H9 (cell line): ENCODE data around the gene BORCS8. TPM values are rescaled to one million over a fixed set of nuclear protein-coding genes. Genes with fewer than 3 reads are reported as not detected.

Experiments used
- DNase-seq: peaks from one replicate; pipeline ENCODE4 v3.0.0-alpha.2; 2017
- H2AFZ ChIP-seq: one replicate; pipeline ENCODE4 v1.6.1; 2013; ENCODE audit warnings: mild to moderate bottlenecking, low read length, control low read depth, moderate library complexity
- H2AK5ac ChIP-seq: 2 replicates; pipeline ENCODE4 v1.6.1; 2013; ENCODE audit warnings: low read length, control low read depth, mixed read lengths; ENCODE audit not compliant: insufficient read length
- H2BK120ac ChIP-seq: one replicate; pipeline ENCODE4 v1.6.1; 2013; ENCODE audit warnings: low read depth, mild to moderate bottlenecking, low read length, control low read depth, inconsistent platforms; ENCODE audit not compliant: poor library complexity, severe bottlenecking
- H2BK12ac ChIP-seq: 2 replicates; pipeline ENCODE4 v1.6.1; 2013; ENCODE audit warnings: low read length, control low read depth, mixed read lengths, low read depth; ENCODE audit not compliant: insufficient read length
- H2BK15ac ChIP-seq: 2 replicates; pipeline ENCODE4 v1.6.1; 2013; ENCODE audit warnings: low read depth, low read length, control low read depth
- H2BK20ac ChIP-seq: one replicate; pipeline ENCODE4 v1.6.1; 2013; ENCODE audit warnings: low read depth, mild to moderate bottlenecking, low read length, control low read depth, inconsistent platforms; ENCODE audit not compliant: poor library complexity, severe bottlenecking
- H2BK5ac ChIP-seq: 2 replicates; pipeline ENCODE4 v1.6.1; 2013; ENCODE audit warnings: low read length, control low read depth, mixed read lengths; ENCODE audit not compliant: insufficient read length
- H3K14ac ChIP-seq: 2 replicates; pipeline ENCODE4 v1.6.1; 2013; ENCODE audit warnings: low read length, control low read depth; ENCODE audit not compliant: insufficient read depth
- H3K18ac ChIP-seq: 2 replicates; pipeline ENCODE4 v1.6.1; 2013; ENCODE audit warnings: low read depth, mild to moderate bottlenecking, mixed read lengths, low read length, control low read depth; ENCODE audit not compliant: insufficient read length
- H3K23ac ChIP-seq: 2 replicates; pipeline ENCODE4 v1.6.1; 2013; ENCODE audit warnings: low read length, control low read depth, mixed read lengths, low read depth; ENCODE audit not compliant: insufficient read length
- H3K23me2 ChIP-seq: 2 replicates; pipeline ENCODE4 v1.6.1; 2013; ENCODE audit warnings: low read depth, mild to moderate bottlenecking, mixed read lengths, low read length, control low read depth; ENCODE audit not compliant: insufficient read length, poor library complexity, severe bottlenecking
- H3K27ac ChIP-seq: 2 replicates; pipeline ENCODE4 v1.5.1; 2013; ENCODE audit warnings: low read length, control low read depth, mixed read lengths, low read depth; ENCODE audit not compliant: insufficient read length
- H3K27me3 ChIP-seq: 2 replicates; pipeline ENCODE4 v1.6.1; 2013; ENCODE audit warnings: low read length, control low read depth, inconsistent platforms; ENCODE audit not compliant: insufficient read depth
- H3K4ac ChIP-seq: 2 replicates; pipeline ENCODE4 v1.6.1; 2013; ENCODE audit warnings: low read depth, mild to moderate bottlenecking, control low read depth, inconsistent platforms, low read length, moderate library complexity
- H3K4me1 ChIP-seq: 2 replicates; pipeline ENCODE4 v1.6.1; 2013; ENCODE audit warnings: low read length, control low read depth, inconsistent platforms; ENCODE audit not compliant: insufficient read depth
- H3K4me2 ChIP-seq: 2 replicates; pipeline ENCODE4 v1.6.1; 2013; ENCODE audit warnings: low read length, control low read depth, mixed read lengths; ENCODE audit not compliant: insufficient read length, insufficient read depth
- H3K56ac ChIP-seq: 2 replicates; pipeline ENCODE4 v1.6.1; 2013; ENCODE audit warnings: low read depth, mild to moderate bottlenecking, mixed read lengths, low read length, control low read depth; ENCODE audit not compliant: insufficient read length
- H3K79me1 ChIP-seq: 2 replicates; pipeline ENCODE4 v1.6.1; 2013; ENCODE audit warnings: low read depth, mild to moderate bottlenecking, moderate library complexity, low read length, control low read depth, inconsistent platforms; ENCODE audit not compliant: insufficient read depth, poor library complexity, severe bottlenecking
- H3K79me2 ChIP-seq: 2 replicates; pipeline ENCODE4 v1.6.1; 2013; ENCODE audit warnings: low read length, control low read depth, inconsistent platforms; ENCODE audit not compliant: insufficient read depth
- H3K9ac ChIP-seq: 2 replicates; pipeline ENCODE4 v1.6.1; 2013; ENCODE audit warnings: low read length, control low read depth, mixed read lengths; ENCODE audit not compliant: insufficient read length; ENCODE audit errors: extremely low read depth
- H3K9me3 ChIP-seq: one replicate; pipeline ENCODE4 v1.6.1; 2013; ENCODE audit warnings: low read depth, low read length, inconsistent platforms; ENCODE audit not compliant: control insufficient read depth
- H3T11ph ChIP-seq: one replicate; pipeline ENCODE4 v1.6.1; 2013; ENCODE audit warnings: mild to moderate bottlenecking, low read length, control low read depth, inconsistent platforms
- H4K20me1 ChIP-seq: one replicate; pipeline ENCODE4 v1.6.1; 2013; ENCODE audit not compliant: control insufficient read depth, insufficient read length, insufficient read depth
- H4K5ac ChIP-seq: 2 replicates; pipeline ENCODE4 v1.6.1; 2013; ENCODE audit warnings: low read depth, mild to moderate bottlenecking, mixed read lengths, low read length, control low read depth; ENCODE audit not compliant: insufficient read length
- H4K8ac ChIP-seq: replicated peaks from 2 replicates; pipeline ENCODE4 v1.6.1; 2013; ENCODE audit warnings: low read length, control low read depth, mixed read lengths, low read depth; ENCODE audit not compliant: insufficient read length
- H4K91ac ChIP-seq: 2 replicates; pipeline ENCODE4 v1.6.1; 2013; ENCODE audit warnings: low read depth, mild to moderate bottlenecking, moderate library complexity, mixed read lengths, low read length, control low read depth; ENCODE audit not compliant: insufficient read length
- H3K27ac Mint-ChIP-seq, 3 experiments: 2 replicates in 2 of 3; 3 replicates in 1 of 3; pipeline ENCODE4 v1.8.0; 2020 to 2021; ENCODE audit warnings: mixed read lengths in 3 of 3, mild to moderate bottlenecking in 1 of 3, moderate library complexity in 1 of 3
- H3K27me3 Mint-ChIP-seq: 2 replicates; pipeline ENCODE4 v1.8.0; 2021; ENCODE audit warnings: low read depth, mild to moderate bottlenecking, moderate library complexity, mixed read lengths
- H3K36me3 Mint-ChIP-seq, 3 experiments: 2 replicates in 2 of 3; 3 replicates in 1 of 3; pipeline ENCODE4 v1.8.0; 2020 to 2021; ENCODE audit warnings: low read depth in 3 of 3, mixed read lengths in 3 of 3; ENCODE audit not compliant: insufficient read depth in 1 of 3
- H3K4me1 Mint-ChIP-seq, 2 experiments: 2 replicates each; pipeline ENCODE4 v1.8.0; 2020; ENCODE audit warnings: mixed read lengths in 2 of 2
- H3K4me3 Mint-ChIP-seq, 2 experiments: 2 replicates in 1 of 2; 3 replicates in 1 of 2; pipeline ENCODE4 v1.8.0; 2020 to 2021; ENCODE audit warnings: mild to moderate bottlenecking in 2 of 2, mixed read lengths in 2 of 2, moderate library complexity in 1 of 2
- H3K9me3 Mint-ChIP-seq, 2 experiments: 2 replicates in 1 of 2; 3 replicates in 1 of 2; pipeline ENCODE4 v1.8.0; 2020; ENCODE audit warnings: mild to moderate bottlenecking in 2 of 2, mixed read lengths in 2 of 2, moderate library complexity in 1 of 2
- WGBS: extraction: QIAGEN DNeasy Blood & Tissue Kit; methylation state at CpG from one replicate; pipeline ENCODE4 v1.1.7; 2013; ENCODE audit warnings: missing lambda C conversion rate, low lambda C conversion rate, mixed read lengths; ENCODE audit not compliant: insufficient read length; ENCODE audit errors: extremely low coverage; 5-methylcytosine and 5-hydroxymethylcytosine counted together
- total RNA-seq: library from RNA; stranded (reverse); gene quantifications from 2 replicates; pipeline ENCODE4 v1.2.1, GENCODE V29; 2021
- TF ChIP-seq, protein P1 (sequence below): fragments of 200-600 bp; sonication (generic); conservative IDR thresholded peaks from 3 replicates; pipeline ENCODE4 v1.8.0; 2021; ENCODE audit warnings: antibody characterized with exemption, mild to moderate bottlenecking

BORCS8 gene
- total RNA-seq, 1 experiment from 2014 or later = 20.4 TPM

DNA sequence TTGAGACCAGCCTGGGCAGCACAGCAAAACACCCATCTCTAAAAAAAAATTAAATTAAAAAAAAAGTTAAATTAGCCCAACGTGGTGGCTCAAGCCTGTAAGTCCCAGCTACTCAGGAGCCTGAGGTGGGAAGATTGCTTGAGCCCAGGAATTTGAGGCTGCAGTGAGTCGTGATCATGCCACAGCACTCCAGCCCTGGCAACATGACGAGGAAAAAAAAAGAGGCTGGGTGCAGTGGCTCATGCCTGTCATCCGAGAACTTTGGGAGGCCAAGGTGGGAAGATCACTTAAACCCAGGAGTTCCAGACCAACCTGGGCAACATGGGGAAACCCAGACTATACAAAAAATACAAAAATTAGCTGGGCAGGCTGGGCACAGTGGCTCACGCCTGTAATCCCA is 51.5 kb downstream of the BORCS8 start:
- no peak overlapping the region for H2BK120ac ChIP-seq
- H3K27me3 ChIP-seq = no peaks in the 10 kb centered on the region; the same call in 1 of the 2 replicates
- H3K9me3 ChIP-seq = no peaks in the 10 kb centered on the region
- H3T11ph ChIP-seq = no peak overlapping the region
- no peaks in the 10 kb centered on the region; a peak in 1 of 7 replicates for H3K36me3 Mint-ChIP-seq
- H4K5ac ChIP-seq = no peak overlapping the region
- no peak overlapping the region for H3K4me2 ChIP-seq
- no peaks in the 10 kb centered on the region; a peak in 2 of 5 replicates for H3K9me3 Mint-ChIP-seq
- H4K20me1 ChIP-seq = no peaks in the 10 kb centered on the region
- peaks cover 9 to 10% of the 10 kb centered on the region in 2 experiments for H3K4me1 Mint-ChIP-seq
- H3K79me1 ChIP-seq = no peaks in the 10 kb centered on the region
- no peak overlapping the region for H3K14ac ChIP-seq
- H2BK15ac ChIP-seq = no peak overlapping the region
- no peak overlapping the region for H3K18ac ChIP-seq
- H2BK20ac ChIP-seq = no peak overlapping the region
- no peaks in the 10 kb centered on the region for H3K4me1 ChIP-seq
- H3K4me3 Mint-ChIP-seq = no peak overlapping the region
- no peak overlapping the region for H2BK5ac ChIP-seq
- H3K79me2 ChIP-seq = no peaks in the 10 kb centered on the region
- H3K27me3 Mint-ChIP-seq = peaks cover 46% of the 10 kb centered on the region
- H3K4ac ChIP-seq = no peak overlapping the region
- peaks cover 6% of the 10 kb centered on the region for H3K23me2 ChIP-seq
- H2AK5ac ChIP-seq = no peak overlapping the region
- TF ChIP-seq, protein P1, sequence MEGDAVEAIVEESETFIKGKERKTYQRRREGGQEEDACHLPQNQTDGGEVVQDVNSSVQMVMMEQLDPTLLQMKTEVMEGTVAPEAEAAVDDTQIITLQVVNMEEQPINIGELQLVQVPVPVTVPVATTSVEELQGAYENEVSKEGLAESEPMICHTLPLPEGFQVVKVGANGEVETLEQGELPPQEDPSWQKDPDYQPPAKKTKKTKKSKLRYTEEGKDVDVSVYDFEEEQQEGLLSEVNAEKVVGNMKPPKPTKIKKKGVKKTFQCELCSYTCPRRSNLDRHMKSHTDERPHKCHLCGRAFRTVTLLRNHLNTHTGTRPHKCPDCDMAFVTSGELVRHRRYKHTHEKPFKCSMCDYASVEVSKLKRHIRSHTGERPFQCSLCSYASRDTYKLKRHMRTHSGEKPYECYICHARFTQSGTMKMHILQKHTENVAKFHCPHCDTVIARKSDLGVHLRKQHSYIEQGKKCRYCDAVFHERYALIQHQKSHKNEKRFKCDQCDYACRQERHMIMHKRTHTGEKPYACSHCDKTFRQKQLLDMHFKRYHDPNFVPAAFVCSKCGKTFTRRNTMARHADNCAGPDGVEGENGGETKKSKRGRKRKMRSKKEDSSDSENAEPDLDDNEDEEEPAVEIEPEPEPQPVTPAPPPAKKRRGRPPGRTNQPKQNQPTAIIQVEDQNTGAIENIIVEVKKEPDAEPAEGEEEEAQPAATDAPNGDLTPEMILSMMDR = no peak
- no peak overlapping the region for H3K27ac ChIP-seq
- no peak overlapping the region for H3K27ac Mint-ChIP-seq
- H3K56ac ChIP-seq = no peak overlapping the region
- no peak overlapping the region for H4K8ac ChIP-seq
- H3K9ac ChIP-seq = no peak overlapping the region
- no peak overlapping the region for H2BK12ac ChIP-seq
- H3K23ac ChIP-seq = no peak overlapping the region
- DNase-seq = peak; percentile 22
- WGBS = no CpG with 5 or more reads among the region's 5 CpGs
- no peak overlapping the region for H4K91ac ChIP-seq
- H2AFZ ChIP-seq = no peak overlapping the region
